GM21423 (cell line): ENCODE data around the gene KCNQ1OT1.

Experiments used
- ATAC-seq: cut with Tn5 transposase; IDR thresholded peaks from one replicate; pipeline ENCODE4 v1.9.1; 2021; ENCODE audit warnings: mild to moderate bottlenecking, moderate library complexity; ENCODE audit not compliant: unreplicated experiment

Gene KCNQ1OT1

DNA sequence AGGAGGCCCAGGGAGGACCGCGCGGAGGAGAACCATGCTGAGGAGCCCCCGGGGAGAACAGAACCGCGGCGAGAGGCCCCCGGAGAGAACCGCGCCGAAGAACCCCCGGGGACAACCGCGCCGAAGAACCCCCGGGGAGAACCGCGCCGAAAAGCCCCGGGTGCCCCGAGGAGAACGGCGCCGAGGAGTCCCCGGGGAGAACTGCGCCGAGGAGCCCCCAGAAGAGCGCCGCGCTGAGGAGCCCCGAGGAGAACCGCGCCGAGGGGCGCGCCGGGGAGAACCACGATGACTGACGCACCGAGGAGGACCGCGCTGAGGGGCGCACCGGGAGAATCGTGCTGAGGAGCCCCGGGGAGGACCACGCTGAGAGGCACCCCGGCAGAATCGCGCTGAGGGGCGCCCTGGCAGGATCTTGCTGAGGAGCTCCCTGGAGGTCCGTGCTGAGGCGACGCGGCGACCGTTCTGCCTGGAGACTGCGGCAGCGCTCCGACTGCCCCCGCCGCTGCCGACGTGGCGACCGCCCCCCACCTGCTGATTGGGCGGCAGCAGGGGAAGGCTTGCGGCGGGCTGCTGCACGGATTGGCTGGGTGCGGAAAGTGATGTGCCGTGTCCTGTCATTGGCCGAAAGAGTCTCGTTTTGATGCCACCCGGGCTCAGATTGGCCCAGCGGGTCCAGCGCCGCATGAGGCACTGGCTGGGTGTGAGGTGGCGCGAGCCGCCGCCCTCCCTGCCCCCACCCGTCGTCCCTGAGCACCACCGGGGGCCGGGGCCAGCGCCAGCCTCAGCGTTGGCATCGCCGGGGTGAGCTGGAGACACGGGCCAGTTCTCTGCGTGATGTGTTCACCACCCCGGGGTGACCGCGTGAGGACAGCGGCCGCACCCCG, at the start of gene KCNQ1OT1:
Gene KCNQ1OT1 (minus strand): TSS at position 464 of the 884 bp plus-strand sequence.
- ATAC-seq, result peak; percentile 87

- no peak for ATAC-seq
Measured at GRCh38 chr11:2748814-2749554, 49.2 kb upstream of the KCNQ1OT1 start.

- no peak for ATAC-seq
Measured at GRCh38 chr11:2748061-2748813, 48.4 kb upstream of the KCNQ1OT1 start.

GRCh38 chr11:2747248-2748027, 47.6 kb upstream of the KCNQ1OT1 start:
- ATAC-seq, result no peak

GRCh38 chr11:2746401-2747247, 46.8 kb upstream of the KCNQ1OT1 start:
- ATAC-seq, result no peak

DNA sequence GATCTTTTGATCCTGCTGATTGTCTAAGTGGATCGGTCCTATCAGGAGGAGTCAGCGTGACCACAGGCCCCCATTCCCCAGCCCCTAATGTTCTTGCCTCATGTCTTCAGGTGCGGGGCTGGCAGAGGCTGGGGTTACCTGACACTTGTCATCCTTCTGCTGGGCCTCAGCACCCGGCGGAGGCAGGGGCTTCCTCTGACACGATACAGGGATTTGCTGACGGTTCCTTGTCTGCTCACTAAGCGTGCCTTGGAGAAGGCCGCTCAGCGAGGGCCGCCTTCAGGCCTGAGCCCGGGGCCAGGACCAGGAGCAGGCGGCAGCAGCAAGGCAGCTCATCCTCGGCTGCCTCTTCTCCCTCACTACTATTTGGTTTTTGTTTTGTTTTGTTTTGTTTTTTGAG, 45.7 kb upstream of the KCNQ1OT1 start:
- no peak for ATAC-seq

- ATAC-seq, result no peak
Measured at GRCh38 chr11:2744166-2744565, 44.4 kb upstream of the KCNQ1OT1 start.

DNA sequence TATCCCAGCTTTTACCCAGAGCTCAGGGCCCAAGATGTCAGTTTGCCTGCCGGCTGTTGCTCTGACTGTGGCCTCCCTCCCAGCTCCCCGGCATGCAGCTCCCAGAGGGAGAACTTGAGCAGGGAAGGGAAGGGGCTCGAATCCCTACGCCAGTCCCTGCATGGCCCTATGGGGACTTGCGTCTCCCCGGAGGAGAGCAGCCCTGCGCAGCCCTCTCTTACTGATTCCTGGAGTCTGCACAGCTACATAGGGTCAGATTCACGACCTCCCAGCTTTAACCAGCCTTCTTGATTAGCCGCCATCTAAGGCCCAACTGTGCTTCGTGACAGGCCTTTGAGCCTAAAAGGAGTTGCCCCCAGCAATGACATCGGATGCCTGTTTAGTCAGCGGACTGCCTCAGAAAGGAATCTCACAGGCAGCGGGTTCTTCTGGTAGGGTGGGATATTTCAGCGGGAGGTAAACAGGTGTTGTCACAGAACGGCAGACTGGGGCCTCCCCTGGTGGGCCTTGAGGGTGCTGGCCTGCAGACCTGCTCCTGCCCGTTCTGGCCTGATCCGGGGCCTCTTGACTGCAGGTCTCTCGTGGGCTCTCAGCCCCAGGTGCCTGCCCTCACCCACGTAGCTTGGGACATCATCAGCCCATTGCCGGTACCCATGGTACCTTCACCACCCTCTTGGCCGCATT, 43.8 kb upstream of the KCNQ1OT1 start:
- no peak for ATAC-seq

DNA sequence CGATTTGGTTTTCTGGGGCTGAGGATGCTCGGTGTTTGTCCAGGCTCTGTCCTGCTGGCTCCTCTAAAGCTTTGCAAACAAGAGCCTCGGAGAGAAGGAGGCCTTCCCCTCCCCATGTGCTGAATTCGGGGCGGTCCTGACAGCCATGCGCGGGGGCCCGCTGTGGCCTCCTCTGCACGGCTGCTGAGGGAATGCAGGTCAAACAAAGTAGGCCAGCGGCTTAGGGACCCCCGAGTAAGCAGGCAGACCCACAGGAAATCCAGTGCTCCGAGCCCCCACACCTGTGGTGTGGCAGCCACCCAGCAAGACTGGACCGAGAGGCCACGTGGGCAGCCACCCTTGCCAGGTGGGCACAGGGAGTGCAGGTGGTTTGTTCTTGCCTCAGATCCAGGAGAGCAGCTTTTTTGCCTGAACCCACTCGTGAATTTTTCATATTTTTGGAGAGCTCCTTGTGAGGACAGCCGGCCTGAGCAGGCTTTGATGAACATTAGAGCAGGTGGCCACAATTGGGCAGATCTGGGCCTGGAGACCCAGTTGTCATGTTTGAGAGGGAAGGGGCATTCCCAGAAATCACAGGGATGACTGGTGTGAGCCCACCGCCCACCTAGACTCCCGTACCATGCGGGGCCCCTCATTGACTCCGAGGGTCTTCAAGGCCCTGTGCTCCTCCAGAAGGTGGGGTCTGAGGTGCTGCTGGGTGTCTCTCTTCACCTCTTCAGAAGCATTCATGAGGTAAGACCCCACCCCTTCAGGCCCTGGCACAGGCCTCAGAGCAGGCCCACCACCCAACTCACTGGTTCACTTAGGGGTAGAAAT, 43.0 kb upstream of the KCNQ1OT1 start:
- no peak for ATAC-seq

- no peak for ATAC-seq
Measured at GRCh38 chr11:2742201-2742600, 42.4 kb upstream of the KCNQ1OT1 start.

- no peak for ATAC-seq
Measured at GRCh38 chr11:2741377-2742131, 41.8 kb upstream of the KCNQ1OT1 start.

DNA sequence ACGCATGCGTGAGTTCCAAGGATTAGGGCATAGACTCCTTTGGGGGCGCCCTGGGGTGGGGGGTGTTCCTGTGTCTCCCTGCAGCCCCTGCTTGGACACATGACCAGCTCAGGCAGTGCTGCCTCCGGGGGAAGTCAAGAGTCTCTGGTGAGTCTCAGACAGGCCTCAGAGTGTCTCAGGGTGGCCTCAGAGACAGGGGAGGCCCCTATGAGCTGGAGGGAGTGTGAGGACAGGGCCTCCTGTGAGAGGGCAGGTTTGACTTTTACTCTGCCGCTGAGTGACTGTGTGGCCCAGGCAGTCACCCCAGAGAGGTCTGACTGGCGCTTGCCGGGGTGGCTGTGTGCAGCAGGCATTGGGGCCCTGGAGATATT, 41.2 kb upstream of the KCNQ1OT1 start:
- ATAC-seq, result no peak

- ATAC-seq, result no peak
Measured at GRCh38 chr11:2740275-2740940, 40.6 kb upstream of the KCNQ1OT1 start.

- no peak for ATAC-seq
Measured at GRCh38 chr11:2739531-2740274, 39.9 kb upstream of the KCNQ1OT1 start.

DNA sequence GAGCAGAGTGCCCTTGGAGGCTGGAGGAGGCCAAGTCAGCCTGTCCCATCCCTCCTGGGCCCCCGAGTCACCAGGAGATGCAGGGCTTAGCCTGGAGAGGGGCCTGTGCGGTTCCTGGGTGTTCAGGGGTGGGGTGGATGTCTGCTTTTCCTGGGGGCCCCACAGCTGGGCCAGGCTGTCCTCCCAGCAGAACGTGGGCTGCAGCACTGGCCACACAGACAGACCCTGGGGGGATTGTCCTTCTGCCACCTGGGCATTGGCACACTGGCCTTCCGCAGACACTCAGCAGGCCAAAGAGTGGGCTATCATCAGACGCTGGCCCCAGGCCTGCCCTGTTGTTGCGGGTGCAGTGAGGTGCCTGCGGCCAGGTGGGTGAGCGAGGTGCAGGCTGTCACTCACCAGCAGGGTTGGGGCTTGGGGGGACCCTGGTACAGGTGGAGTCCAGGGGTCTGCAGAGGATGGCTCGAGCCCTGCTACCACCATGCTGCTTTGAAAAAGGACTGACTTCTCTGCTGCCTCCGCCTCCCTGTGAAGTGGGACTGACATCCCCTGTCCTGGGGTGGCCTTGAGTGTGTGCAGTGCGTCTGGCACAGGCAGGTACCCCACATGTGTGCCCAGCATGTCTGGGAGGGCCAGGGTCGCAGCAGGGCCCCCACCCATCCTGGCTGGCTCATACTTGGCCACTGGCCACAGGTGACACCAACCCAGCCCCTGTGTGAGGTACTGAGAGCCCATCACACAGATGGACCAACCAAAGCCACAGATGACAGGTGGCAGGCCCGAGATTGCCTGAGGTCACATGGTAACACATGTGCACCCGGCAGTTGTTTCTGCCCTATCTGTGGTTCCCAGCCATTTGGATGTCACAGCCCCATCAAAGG, 39.0 kb upstream of the KCNQ1OT1 start:
- no peak for ATAC-seq
